EL (cell line): ENCODE measurements around the gene ANXA3.

ENCODE experiments used
- DNase-seq: peaks from one replicate; pipeline ENCODE4 v3.0.0-alpha.2; 2016

The ANXA3 gene

GRCh38 chr4:78612398-78613178 is 61.0 kb downstream of the ANXA3 start:
- DNase-seq: peak; percentile 51

GRCh38 chr4:78613522-78614321 is 62.2 kb downstream of the ANXA3 start:
- DNase-seq: no peak

GRCh38 chr4:78616046-78616498 is 64.5 kb downstream of the ANXA3 start:
- peak; percentile 71 for DNase-seq

- no peak for DNase-seq
Observed at GRCh38 chr4:78618436-78618835, 66.9 kb downstream of the ANXA3 start.

GRCh38 chr4:78621395-78621794 is 69.8 kb downstream of the ANXA3 start:
- no peak for DNase-seq

- peak; percentile 76 for DNase-seq
Observed at GRCh38 chr4:78622253-78622979, 70.8 kb downstream of the ANXA3 start.

GRCh38 chr4:78624048-78624447 is 72.5 kb downstream of the ANXA3 start:
- no peak for DNase-seq

GRCh38 chr4:78625073-78625472 is 73.5 kb downstream of the ANXA3 start:
- no peak for DNase-seq

GRCh38 chr4:78627046-78627965 is 75.7 kb downstream of the ANXA3 start:
- DNase-seq: no peak

GRCh38 chr4:78627966-78628678 is 76.6 kb downstream of the ANXA3 start:
- no peak for DNase-seq

GRCh38 chr4:78629991-78630541 is 78.5 kb downstream of the ANXA3 start:
- DNase-seq: no peak

GRCh38 chr4:78630615-78631014 is 79.0 kb downstream of the ANXA3 start:
- no peak for DNase-seq

- DNase-seq: no peak
Observed at GRCh38 chr4:78634011-78634664, 82.6 kb downstream of the ANXA3 start.

- DNase-seq: no peak
Observed at GRCh38 chr4:78638337-78639172, 87.0 kb downstream of the ANXA3 start.

GRCh38 chr4:78640714-78641113 is 89.1 kb downstream of the ANXA3 start:
- no peak for DNase-seq

GRCh38 chr4:78642934-78643333 is 91.4 kb downstream of the ANXA3 start:
- no peak for DNase-seq

- DNase-seq: no peak
Observed at GRCh38 chr4:78644063-78644691, 92.6 kb downstream of the ANXA3 start.

GRCh38 chr4:78644744-78645330 is 93.3 kb downstream of the ANXA3 start:
- DNase-seq: peak; percentile 74
